A673 (cell line): ENCODE measurements around the gene NCLN. TPM values are rescaled to one million over a fixed set of nuclear protein-coding genes. Genes with fewer than 3 reads are reported as not detected.

Experiments used
- BruUV-seq: library from RNA; stranded (reverse); fragments of 400-500 nt; replicated peaks from 2 replicates; lab custom pipeline; 2021; lab: Mats Ljungman, UMichigan
- CTCF ChIA-PET: fragments of 300-600 bp; sonication (Branson Sonifier 250); formaldehyde crosslinking; loops from one replicate; lab custom pipeline; 2022; ENCODE audit warnings: antibody characterized with exemption; lab: Charles Lee
- POLR2A ChIA-PET: fragments of 300-600 bp; sonication (Branson Sonifier 250); formaldehyde crosslinking; loops from one replicate; lab custom pipeline; 2022; ENCODE audit warnings: antibody characterized with exemption; ENCODE audit not compliant: low non-redundant PET; lab: Charles Lee
- DNase-seq: peaks from one replicate; pipeline ENCODE4 v3.0.0-alpha.2; 2015; ENCODE audit warnings: low spot score
- H3K27ac ChIP-seq: fragments of 200-600 bp; sonication (generic); 2 replicates; pipeline ENCODE4 v1.5.1; 2016; ENCODE audit warnings: mixed run types, low read depth, mild to moderate bottlenecking, mixed read lengths, antibody characterized with exemption, low read length; ENCODE audit not compliant: poor library complexity, severe bottlenecking
- H3K27me3 ChIP-seq: fragments of 200-600 bp; sonication (generic); replicated peaks from 2 replicates; pipeline ENCODE4 v1.6.1; 2017; ENCODE audit warnings: mixed run types, low read depth, mild to moderate bottlenecking, mixed read lengths, antibody characterized with exemption, low read length; ENCODE audit not compliant: insufficient read depth, poor library complexity
- H3K36me3 ChIP-seq: fragments of 200-600 bp; sonication (generic); 2 replicates; pipeline ENCODE4 v1.6.1; 2016; ENCODE audit warnings: mixed run types, mild to moderate bottlenecking, mixed read lengths, antibody characterized with exemption, low read length; ENCODE audit not compliant: insufficient read depth, poor library complexity, severe bottlenecking
- H3K4me1 ChIP-seq: fragments of 200-600 bp; sonication (generic); 2 replicates; pipeline ENCODE4 v1.6.1; 2017; ENCODE audit warnings: mixed run types, mild to moderate bottlenecking, mixed read lengths, antibody characterized with exemption, low read length; ENCODE audit not compliant: insufficient read depth, poor library complexity, severe bottlenecking
- H3K4me3 ChIP-seq: fragments of 200-600 bp; sonication (generic); 2 replicates; pipeline ENCODE4 v1.5.1; 2016; ENCODE audit warnings: low read depth, mixed run types, mild to moderate bottlenecking, mixed read lengths, low read length; ENCODE audit not compliant: poor library complexity, severe bottlenecking
- H3K9me3 ChIP-seq: fragments of 200-600 bp; sonication (generic); 2 replicates; pipeline ENCODE4 v1.6.1; 2016; ENCODE audit warnings: mixed run types, low read depth, mild to moderate bottlenecking, mixed read lengths, antibody characterized with exemption, low read length; ENCODE audit not compliant: poor library complexity, severe bottlenecking
- CTCF ChIP-seq: fragments of 300-800, 200-600 bp; sonication (generic); conservative IDR thresholded peaks from 2 replicates; pipeline ENCODE4 v1.5.1; 2017; ENCODE audit warnings: low read depth, mild to moderate bottlenecking, antibody characterized with exemption, low read length, moderate library complexity, mixed read lengths
- EZH2 ChIP-seq: fragments of 200-600 bp; sonication (generic); IDR thresholded peaks from 2 replicates; pipeline ENCODE4 v1.6.1; 2017; ENCODE audit warnings: borderline replicate concordance, low read depth, mild to moderate bottlenecking, mixed read lengths, antibody characterized with exemption, low read length; ENCODE audit not compliant: poor library complexity, severe bottlenecking
- intact Hi-C: fragments of 100-400 bp; cut with micrococcal nuclease; formaldehyde crosslinking; loops from one replicate; pipeline ENCODE4 v1.10.0; 2022; ENCODE audit not compliant: unreplicated experiment
- total RNA-seq: library from RNA; stranded (reverse); gene quantifications from 2 replicates; pipeline ENCODE4 v1.2.3, GENCODE V29; 2021

Gene NCLN
- total RNA-seq, 1 experiment from 2014 or later, result 122 TPM

GRCh38 chr19:3176715-3177501 lies 8.8 kb upstream of the NCLN start:
- intact Hi-C loops, result no loop called here
- H3K36me3 ChIP-seq, result no peaks in the 10 kb centered on the region
- no peaks in the 10 kb centered on the region for H3K4me1 ChIP-seq
- H3K4me3 ChIP-seq, result no peak overlapping the region
- H3K9me3 ChIP-seq, result no peaks in the 10 kb centered on the region
- ChIA-PET POLR2A (no interaction called here), CTCF (no interaction called here)
- BruUV-seq, result no TSS peak
- H3K27me3 ChIP-seq, result no peaks in the 10 kb centered on the region
- H3K27ac ChIP-seq, result no peak overlapping the region
- TF ChIP-seq CTCF, result no peak
- no peak for TF ChIP-seq EZH2
- peak; percentile 48 for DNase-seq

- Histone ChIP-seq H3K4me3 (no peak within 1 kb of the TSS), H3K27me3 (no peaks in the 10 kb centered on the region), H3K36me3 (no peaks in the 10 kb centered on the region), H3K9me3 (no peaks in the 10 kb centered on the region), H3K27ac (no peak within 1 kb of the TSS), H3K4me1 (no peaks in the 10 kb centered on the region)
- TF ChIP-seq EZH2 (no peak), CTCF (no peak)
- DNase-seq, result no peak
- POLR2A ChIA-PET, result no interaction called here
- no TSS peak for BruUV-seq
- CTCF ChIA-PET, result no interaction called here
- intact Hi-C loops, result no loop called here
These were observed 7.3 kb upstream of the NCLN start, which contains the start of gene S1PR4 for GRCh38 chr19:3178377-3178972. S1PR4 (plus strand) TSS chr19:3178769; CDS start chr19:3178793, 24 bp downstream.

- no peak overlapping the region for H3K4me3 ChIP-seq
- CTCF ChIA-PET, result no interaction called here
- DNase-seq, result no peak
- no peaks in the 10 kb centered on the region for H3K36me3 ChIP-seq
- no peaks in the 10 kb centered on the region for H3K27me3 ChIP-seq
- POLR2A ChIA-PET, result no interaction called here
- H3K4me1 ChIP-seq, result no peaks in the 10 kb centered on the region
- no peak overlapping the region for H3K27ac ChIP-seq
- BruUV-seq, result no TSS peak
- no peaks in the 10 kb centered on the region for H3K9me3 ChIP-seq
- TF ChIP-seq CTCF (no peak), EZH2 (no peak)
- intact Hi-C loops, result no loop called here
These were observed 6.6 kb upstream of the NCLN start for GRCh38 chr19:3178973-3179738.
